ENCODE data around the gene HOXA9. TPM values are rescaled to one million over a fixed set of nuclear protein-coding genes. Genes with fewer than 3 reads are reported as not detected.

HOXA9 gene
- total and polyA plus RNA-seq, 10 of the 15 experiments (the other 5 are each of a cell fraction or from before 2014, with no cell fraction given) = not detected

DNA sequence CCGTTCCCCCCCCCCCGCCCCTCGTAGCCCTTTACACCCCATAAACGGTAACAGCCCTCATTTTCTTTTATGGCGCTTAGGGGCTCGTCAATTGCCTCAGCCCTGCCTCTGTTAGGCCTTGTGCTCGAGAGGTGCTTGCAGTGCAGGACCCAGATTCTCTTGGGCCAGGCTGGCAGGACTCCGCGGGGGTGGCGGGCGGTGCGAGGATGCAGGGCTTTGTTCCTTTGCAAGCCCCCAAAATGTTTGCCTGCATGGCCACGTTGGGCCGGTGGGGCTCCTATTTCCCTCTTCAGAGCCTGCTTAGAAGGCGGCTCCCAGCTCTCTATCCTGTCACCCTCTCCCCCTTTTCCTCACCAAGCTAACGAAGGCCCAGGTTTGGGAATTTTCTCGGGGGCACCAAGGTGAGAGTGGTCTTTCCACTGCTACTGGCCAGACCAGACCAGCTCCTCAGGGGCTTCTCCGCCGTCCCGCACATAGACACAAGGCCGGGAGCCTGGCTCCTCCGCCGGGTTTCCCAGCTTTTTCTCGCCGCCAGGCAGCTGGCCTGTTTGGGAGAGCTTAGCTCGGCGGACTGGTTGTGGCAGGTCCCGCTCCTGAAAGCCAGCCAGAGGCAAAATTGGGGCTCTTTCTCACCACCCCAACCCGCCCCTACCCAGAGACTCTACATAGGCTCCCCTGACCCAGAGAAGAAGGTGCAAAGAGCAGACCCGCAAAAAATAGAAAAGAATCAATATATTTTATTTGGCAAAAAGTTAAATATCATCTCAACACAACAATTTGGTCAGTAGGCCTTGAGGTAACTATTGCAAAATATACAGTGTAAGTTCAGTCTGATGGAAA is 3.4 kb downstream of the HOXA9 start:
- H3K4me2 ChIP-seq (ENCODE audit: control insufficient read depth, insufficient read depth) = no peak overlapping the region
- intact Hi-C loops (cut with micrococcal nuclease; ENCODE audit: unreplicated experiment) (loop anchor here (1.0 to 5.0 kb wide), 6 partner anchors 305 to 1270 kb away; no protein-coding TSS in a partner anchor), in situ Hi-C loops (cut with MboI) (loop anchor here (25.0 kb wide), 1 partner anchor 1075 kb away; no protein-coding TSS in a partner anchor)
- H3K9me3 ChIP-seq (replicated peaks; ENCODE audit: control insufficient read depth, insufficient read depth, low read length) = peaks cover 2% of the 10 kb centered on the region; the same call in 1 of the 3 replicates
- no peaks in the 10 kb centered on the region for H3K79me2 ChIP-seq (ENCODE audit: control insufficient read depth, insufficient read depth, low read length)
- DNase-seq (ENCODE audit: low read depth, low spot score) = no peak
- H3K4me3 ChIP-seq = no peak overlapping the region
- 30% methylated on average over 27 of the region's 30 CpGs for WGBS (ENCODE audit: insufficient coverage, insufficient replicate concordance, low lambda C conversion rate, missing lambda C conversion rate)
- H3K9ac ChIP-seq (ENCODE audit: control insufficient read depth, insufficient read depth, low read length) = no peak overlapping the region
- SMC1A ChIA-PET (ENCODE audit: uncharacterized antibody, unreplicated experiment) = interaction anchor here (0.9 to 2.2 kb wide), 6 partner anchors 12 to 792 kb away, joined by 3 to 13 read pairs (median 4); no protein-coding TSS in a partner anchor
- no peak overlapping the region for H2AFZ ChIP-seq (ENCODE audit: control insufficient read depth, low read depth, low read length)
- CTCF ChIA-PET = interaction anchor here (0.6 to 4.6 kb wide), 17 partner anchors 11 to 877 kb away, joined by 3 to 100 read pairs (median 6); partner anchors contain the start of gene HOXA3
- POLR2A ChIA-PET = interaction anchor here (0.6 kb wide), 1 partner anchor 1600 kb away, joined by 5 read pairs; no protein-coding TSS in a partner anchor
- H3K27ac ChIP-seq (ENCODE audit: control insufficient read depth, insufficient read depth) = no peak overlapping the region
- BruUV-seq (replicated peaks) = no TSS peak
- H3K27me3 ChIP-seq (replicated peaks in 1 of 2; ENCODE audit: control insufficient read depth in 2 of 2, insufficient read depth in 2 of 2, low read length in 1 of 2) = peaks cover 18 to 46% of the 10 kb centered on the region in 2 experiments
- no peaks in the 10 kb centered on the region for H3K4me1 ChIP-seq (ENCODE audit: control insufficient read depth, insufficient read depth, low read length)
- H4K20me1 ChIP-seq (ENCODE audit: control insufficient read depth, insufficient read depth) = no peaks in the 10 kb centered on the region
- no peaks in the 10 kb centered on the region for H3K36me3 ChIP-seq (ENCODE audit: control insufficient read depth in 2 of 2, insufficient read depth in 2 of 2, low read length in 1 of 2)
- FAIRE-seq = no peak
- RAD21 ChIA-PET (ENCODE audit: unreplicated experiment) = interaction anchor here (1.1 to 3.8 kb wide), 11 partner anchors 12 to 1269 kb away, joined by 3 to 46 read pairs (median 7); no protein-coding TSS in a partner anchor
- ATAC-seq = no peak
- TF ChIP-seq, protein P1, sequence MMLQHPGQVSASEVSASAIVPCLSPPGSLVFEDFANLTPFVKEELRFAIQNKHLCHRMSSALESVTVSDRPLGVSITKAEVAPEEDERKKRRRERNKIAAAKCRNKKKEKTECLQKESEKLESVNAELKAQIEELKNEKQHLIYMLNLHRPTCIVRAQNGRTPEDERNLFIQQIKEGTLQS (IDR thresholded peaks at IDR 0.05; ENCODE audit: borderline replicate concordance, extremely low read depth, low read depth, low read length) = no peak
- TF ChIP-seq RAD51 (IDR thresholded peaks at IDR 0.05) (no peak), PML (IDR thresholded peaks at IDR 0.05; ENCODE audit: low read length) (no peak), NR2F1 (conservative IDR thresholded peaks at IDR 0.05) (no peak), RUNX3 (IDR thresholded peaks at IDR 0.05; ENCODE audit: low read length) (no peak), EZH2 (IDR thresholded peaks at IDR 0.05; ENCODE audit: borderline replicate concordance, control insufficient read depth, low read depth, low read length) (no peak), ETV6 (conservative IDR thresholded peaks at IDR 0.05 in 1 of 2, IDR thresholded peaks at IDR 0.05 in 1 of 2; ENCODE audit: borderline replicate concordance in 1 of 2, low read depth in 1 of 2) (no peak), STAT3 (IDR thresholded peaks at IDR 0.05; ENCODE audit: low read depth, low read length) (no peak), WRNIP1 (IDR thresholded peaks at IDR 0.05; ENCODE audit: borderline replicate concordance, low read depth, low read length) (no peak), FOS (IDR thresholded peaks at IDR 0.05; ENCODE audit: borderline replicate concordance, extremely low read depth, insufficient read length) (no peak)
- TF ChIP-seq, protein P2, sequence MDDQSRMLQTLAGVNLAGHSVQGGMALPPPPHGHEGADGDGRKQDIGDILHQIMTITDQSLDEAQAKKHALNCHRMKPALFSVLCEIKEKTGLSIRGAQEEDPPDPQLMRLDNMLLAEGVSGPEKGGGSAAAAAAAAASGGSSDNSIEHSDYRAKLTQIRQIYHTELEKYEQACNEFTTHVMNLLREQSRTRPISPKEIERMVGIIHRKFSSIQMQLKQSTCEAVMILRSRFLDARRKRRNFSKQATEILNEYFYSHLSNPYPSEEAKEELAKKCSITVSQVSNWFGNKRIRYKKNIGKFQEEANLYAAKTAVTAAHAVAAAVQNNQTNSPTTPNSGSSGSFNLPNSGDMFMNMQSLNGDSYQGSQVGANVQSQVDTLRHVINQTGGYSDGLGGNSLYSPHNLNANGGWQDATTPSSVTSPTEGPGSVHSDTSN (IDR thresholded peaks at IDR 0.05; ENCODE audit: insufficient replicate concordance, low read depth, low read length) = no peak
- TF ChIP-seq, protein P3, sequence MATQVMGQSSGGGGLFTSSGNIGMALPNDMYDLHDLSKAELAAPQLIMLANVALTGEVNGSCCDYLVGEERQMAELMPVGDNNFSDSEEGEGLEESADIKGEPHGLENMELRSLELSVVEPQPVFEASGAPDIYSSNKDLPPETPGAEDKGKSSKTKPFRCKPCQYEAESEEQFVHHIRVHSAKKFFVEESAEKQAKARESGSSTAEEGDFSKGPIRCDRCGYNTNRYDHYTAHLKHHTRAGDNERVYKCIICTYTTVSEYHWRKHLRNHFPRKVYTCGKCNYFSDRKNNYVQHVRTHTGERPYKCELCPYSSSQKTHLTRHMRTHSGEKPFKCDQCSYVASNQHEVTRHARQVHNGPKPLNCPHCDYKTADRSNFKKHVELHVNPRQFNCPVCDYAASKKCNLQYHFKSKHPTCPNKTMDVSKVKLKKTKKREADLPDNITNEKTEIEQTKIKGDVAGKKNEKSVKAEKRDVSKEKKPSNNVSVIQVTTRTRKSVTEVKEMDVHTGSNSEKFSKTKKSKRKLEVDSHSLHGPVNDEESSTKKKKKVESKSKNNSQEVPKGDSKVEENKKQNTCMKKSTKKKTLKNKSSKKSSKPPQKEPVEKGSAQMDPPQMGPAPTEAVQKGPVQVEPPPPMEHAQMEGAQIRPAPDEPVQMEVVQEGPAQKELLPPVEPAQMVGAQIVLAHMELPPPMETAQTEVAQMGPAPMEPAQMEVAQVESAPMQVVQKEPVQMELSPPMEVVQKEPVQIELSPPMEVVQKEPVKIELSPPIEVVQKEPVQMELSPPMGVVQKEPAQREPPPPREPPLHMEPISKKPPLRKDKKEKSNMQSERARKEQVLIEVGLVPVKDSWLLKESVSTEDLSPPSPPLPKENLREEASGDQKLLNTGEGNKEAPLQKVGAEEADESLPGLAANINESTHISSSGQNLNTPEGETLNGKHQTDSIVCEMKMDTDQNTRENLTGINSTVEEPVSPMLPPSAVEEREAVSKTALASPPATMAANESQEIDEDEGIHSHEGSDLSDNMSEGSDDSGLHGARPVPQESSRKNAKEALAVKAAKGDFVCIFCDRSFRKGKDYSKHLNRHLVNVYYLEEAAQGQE (IDR thresholded peaks at IDR 0.05; ENCODE audit: low read depth, low read length) = no peak
- TF ChIP-seq, protein P4, sequence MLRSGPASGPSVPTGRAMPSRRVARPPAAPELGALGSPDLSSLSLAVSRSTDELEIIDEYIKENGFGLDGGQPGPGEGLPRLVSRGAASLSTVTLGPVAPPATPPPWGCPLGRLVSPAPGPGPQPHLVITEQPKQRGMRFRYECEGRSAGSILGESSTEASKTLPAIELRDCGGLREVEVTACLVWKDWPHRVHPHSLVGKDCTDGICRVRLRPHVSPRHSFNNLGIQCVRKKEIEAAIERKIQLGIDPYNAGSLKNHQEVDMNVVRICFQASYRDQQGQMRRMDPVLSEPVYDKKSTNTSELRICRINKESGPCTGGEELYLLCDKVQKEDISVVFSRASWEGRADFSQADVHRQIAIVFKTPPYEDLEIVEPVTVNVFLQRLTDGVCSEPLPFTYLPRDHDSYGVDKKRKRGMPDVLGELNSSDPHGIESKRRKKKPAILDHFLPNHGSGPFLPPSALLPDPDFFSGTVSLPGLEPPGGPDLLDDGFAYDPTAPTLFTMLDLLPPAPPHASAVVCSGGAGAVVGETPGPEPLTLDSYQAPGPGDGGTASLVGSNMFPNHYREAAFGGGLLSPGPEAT (IDR thresholded peaks at IDR 0.05; ENCODE audit: low read depth) = no peak

All from GM12878 (cell line).